ENCODE data around the gene TSPAN12.
"Not testable (repeated sequence)": the region's sequence is repeated elsewhere in the genome, so short reads cannot be mapped to it uniquely, and the experiment has no call there.

The TSPAN12 gene, protein sequence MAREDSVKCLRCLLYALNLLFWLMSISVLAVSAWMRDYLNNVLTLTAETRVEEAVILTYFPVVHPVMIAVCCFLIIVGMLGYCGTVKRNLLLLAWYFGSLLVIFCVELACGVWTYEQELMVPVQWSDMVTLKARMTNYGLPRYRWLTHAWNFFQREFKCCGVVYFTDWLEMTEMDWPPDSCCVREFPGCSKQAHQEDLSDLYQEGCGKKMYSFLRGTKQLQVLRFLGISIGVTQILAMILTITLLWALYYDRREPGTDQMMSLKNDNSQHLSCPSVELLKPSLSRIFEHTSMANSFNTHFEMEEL

DNA sequence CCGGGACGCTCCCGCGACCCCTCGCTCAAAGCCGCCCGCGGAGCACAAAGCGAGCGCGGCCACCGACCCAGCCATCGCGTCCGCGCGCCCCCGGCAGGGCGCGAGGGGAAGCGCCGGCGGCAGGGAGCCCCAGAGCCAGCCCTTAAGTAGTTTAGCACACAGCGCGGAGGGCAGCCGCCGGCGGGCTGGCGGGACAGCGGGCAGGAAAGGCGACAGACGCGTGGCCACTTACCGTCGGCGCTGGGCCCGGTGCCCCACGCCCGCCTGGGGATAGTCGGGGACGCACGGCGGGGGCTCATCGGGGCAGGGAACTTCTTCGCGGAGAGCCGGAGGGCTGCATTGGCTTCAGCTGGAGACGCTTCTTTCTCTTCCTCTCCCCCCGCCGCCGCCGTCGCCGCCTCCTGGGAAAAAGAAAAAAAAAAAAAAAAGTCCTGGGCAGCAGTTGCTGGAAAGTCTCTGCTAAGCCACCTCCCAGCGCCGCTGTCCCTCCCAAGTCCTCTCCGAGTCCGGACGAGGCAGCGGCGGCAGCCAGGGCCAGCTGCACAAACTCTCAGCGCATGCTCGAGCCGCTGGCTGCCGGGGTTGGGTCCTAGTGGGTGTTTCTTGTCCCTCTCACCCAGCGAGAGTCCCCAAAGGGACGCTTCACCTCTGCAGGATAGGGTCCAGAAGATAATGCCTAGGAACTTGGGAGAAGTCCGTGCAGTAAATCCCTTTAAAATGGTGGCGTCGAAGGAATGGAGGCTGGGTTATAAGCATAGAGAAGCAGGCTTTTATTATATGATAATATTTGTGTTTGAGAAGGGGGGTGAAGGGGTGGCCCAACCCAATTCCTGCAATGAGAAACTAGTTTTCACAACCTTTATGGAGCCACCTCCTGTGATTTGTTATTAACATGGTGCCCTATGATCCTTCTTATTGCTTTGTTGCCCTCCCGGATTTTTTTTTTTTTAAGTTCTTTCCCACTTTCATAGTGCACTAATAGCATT is at the start of gene TSPAN12:
TSPAN12 (minus strand) TSS at position 557 of the 986 bp plus-strand sequence. CDS start 1,381 bp downstream, outside the sequence.
- DNase-seq (ENCODE audit: low read depth) = no peak

DNA sequence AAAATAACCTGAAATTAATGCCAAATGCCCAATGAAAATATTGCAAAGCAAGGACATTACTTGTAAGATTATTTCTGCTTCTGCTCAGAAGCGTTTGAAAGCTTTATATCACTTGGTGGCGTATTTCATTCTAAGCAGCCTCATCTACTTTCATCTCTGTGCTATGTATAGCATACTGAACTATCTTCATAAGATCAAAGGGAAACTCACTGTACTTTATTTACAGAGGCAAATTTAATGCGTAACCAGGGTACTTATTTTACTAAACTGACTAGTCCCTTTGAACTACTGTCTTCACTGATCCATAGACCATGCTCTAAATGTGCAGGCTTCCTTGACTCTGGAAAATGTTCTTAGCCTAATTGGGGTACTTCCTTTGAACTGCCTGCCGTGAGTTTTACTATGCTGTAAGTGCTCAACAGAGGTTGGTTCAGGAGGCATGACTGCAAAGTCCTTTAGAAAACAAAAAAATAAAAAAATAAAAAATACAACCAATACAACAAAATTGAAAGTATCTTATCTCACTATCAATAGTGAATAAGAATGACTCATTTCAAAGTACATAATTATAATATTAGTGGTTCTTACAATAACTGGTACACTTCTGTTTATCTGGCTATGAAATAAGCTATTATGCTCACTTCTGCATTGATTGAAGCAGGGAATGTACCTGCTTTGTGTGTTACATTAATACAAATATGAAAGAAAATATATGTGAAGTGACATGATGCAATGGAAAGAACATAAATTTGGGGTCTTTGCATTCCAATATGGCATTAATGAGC is 41.0 kb upstream of the TSPAN12 start:
- no peak for DNase-seq (ENCODE audit: low read depth)

DNA sequence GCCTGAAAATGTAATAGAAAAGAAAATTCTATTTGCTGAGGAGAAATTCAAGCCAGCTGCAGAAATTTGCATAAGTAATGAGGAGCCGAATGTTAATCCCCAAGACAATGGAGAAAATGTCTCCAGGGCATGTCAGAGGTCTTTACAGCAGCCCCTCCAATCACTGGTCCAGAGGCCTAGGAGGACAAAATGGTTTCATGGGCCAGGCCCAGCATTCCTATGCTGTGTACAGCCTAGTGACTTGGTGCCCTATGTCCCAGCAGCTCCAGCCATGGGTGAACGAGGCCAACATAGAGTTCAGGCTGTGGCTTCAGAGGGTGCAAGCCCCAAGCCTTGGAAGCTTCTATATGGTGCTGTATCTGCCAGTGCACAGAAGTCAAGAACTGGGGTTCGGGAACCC is 37.3 kb upstream of the TSPAN12 start:
- not testable (repeated sequence) for DNase-seq (ENCODE audit: low read depth)

DNA sequence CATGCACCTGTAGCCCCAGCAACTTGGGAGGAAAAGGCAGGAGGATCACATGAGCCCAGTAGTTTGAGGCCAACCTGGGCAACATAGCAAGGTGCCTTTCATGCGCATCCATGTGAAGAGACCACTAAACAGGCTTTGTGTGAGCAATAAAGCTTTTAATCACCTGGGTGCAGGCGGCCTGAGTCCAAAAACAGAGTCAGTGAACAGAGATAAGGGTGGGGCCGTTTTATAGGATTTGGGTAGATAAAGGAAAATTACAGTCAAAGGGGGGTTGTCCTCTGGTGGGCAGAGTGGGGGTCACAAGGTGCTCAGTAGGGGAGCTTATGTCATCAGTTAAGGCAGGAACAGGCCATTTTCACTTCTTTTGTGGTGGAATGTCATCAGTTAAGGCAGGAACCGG is 27.7 kb upstream of the TSPAN12 start:
- DNase-seq (ENCODE audit: low read depth) = not testable (repeated sequence)

DNA sequence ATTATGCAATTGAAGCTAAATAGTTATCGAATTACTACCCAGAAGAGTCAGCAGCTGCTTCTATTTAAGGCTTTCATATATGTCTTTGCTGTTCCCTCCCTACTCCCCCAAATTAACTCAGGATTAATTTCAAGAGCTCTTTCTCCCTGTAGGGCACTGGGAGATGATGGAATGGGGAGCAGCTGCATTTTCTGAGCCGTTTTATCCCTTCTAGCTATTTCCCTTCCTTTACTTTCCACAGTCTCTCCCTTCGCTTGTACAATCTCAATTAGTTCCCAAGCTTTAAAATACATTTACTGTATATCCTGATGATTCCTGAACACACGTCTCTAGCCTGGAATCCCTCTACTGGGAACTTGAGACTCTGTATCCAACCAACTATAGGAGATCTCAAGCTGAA is 19.8 kb upstream of the TSPAN12 start:
- no peak for DNase-seq (ENCODE audit: low read depth)

DNA sequence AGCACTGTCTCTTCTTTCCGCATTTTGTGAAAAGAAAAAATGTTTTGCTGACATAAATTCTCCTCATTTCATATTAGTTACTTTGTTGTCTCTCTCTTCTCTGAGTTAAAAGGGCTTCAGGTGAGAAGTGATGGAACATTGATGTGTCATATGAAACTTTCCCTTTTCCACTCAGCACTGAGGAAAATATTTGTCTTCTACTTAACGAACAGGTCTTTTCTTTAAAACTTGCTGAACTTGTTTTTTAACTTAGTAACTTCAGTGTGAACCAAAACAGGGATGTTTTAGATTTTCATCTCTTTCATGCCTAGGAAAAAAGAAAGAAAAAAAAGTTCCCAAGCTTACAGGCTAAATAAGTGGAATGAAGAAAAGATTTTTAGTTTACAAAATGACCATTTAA is 19.0 kb upstream of the TSPAN12 start:
- DNase-seq (ENCODE audit: low read depth) = no peak

DNA sequence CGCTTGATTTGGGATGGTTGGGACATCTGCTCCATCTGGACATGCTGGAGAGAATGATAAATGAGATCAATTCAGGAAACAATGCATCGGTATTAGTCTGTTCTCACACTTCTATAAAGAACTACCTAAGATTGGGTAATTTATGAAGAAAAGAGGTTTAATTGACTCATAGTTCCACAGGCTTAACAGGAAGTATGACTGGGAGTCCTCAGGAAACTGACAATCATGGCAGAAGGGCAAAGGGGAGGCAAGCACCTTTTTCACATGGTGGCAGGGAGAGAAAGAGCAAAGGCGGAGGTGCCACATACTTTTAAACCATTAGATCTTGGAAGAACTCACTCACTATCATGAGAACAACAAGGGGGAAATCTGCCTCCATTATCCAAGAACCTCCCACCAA is 16.8 kb upstream of the TSPAN12 start:
- no peak for DNase-seq (ENCODE audit: low read depth)

DNA sequence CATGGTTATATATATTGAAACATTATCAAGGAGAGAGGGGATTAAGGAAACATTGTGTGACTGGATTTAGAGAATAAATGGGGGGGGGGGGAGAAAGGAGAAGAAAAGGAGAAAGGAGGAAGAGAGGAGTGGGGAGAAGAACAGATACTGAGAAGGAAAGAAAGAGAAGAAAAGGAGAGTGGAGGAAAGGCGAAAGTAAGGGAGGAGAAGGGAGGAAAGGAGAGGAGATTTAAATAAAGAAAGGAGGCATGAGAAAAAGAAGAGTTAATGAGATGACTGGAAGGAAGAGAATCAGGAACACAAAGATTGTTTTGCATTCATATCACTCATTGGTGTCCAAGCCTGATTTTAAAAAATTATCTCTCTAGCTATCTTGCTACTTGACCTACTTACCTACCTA is 16.1 kb upstream of the TSPAN12 start:
- no peak for DNase-seq (ENCODE audit: low read depth)

DNA sequence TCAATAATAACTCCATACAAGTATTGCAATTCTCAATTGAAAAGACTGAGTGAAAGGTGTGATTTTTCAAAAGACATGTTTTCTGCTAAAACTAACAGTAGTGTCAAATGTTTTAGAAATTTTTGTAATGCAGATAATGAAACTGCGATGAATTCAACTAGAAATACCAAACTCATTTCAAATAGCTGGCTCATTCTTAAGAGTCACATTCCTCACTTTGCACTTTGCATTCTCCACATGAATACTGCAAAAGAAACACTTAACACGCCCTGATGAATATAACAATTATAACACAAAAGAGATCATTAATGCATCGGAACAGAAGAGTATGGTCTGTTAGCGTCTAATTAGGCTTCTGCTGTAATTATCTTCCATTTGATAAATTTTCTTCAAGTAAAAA is 15.5 kb upstream of the TSPAN12 start:
- no peak for DNase-seq (ENCODE audit: low read depth)

DNA sequence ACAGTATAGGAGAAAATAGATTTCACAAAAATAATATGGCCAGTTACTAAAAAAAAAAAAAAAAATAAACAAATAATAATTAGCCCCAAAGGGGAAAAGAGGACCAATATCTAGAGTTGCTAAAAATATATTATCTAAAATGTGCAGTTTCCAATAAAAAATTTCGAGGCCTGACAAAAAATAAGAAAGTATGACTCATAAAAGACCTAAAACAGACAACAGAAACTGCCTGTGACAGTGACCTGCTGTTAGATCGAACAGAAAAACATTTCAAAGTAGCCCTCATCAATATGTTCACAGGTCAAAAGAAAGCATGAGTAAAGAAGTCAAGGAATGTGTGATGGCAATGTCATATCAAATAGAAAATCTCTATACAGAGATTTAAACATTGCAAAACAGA is 11.8 kb upstream of the TSPAN12 start:
- DNase-seq (ENCODE audit: low read depth) = no peak

DNA sequence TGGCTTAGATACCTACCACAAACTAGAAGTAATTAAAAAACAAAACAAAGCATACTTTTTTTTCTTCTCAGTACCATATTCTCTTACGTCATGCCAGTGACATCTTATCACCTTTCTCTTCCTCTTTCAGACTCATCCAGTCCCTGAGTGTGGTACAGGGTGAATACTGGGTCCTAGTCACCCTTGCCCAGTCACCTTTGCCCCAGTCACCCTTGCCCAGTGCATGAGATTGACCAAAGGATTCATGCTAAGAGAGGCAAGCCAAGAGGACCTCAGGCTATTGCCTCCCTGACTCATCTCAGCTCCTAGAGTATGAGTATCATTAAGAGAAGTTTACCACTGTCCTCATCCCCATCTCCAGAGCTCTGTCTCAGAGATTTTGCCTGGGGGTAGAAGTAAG is 10.0 kb upstream of the TSPAN12 start:
- DNase-seq (ENCODE audit: low read depth) = no peak

DNA sequence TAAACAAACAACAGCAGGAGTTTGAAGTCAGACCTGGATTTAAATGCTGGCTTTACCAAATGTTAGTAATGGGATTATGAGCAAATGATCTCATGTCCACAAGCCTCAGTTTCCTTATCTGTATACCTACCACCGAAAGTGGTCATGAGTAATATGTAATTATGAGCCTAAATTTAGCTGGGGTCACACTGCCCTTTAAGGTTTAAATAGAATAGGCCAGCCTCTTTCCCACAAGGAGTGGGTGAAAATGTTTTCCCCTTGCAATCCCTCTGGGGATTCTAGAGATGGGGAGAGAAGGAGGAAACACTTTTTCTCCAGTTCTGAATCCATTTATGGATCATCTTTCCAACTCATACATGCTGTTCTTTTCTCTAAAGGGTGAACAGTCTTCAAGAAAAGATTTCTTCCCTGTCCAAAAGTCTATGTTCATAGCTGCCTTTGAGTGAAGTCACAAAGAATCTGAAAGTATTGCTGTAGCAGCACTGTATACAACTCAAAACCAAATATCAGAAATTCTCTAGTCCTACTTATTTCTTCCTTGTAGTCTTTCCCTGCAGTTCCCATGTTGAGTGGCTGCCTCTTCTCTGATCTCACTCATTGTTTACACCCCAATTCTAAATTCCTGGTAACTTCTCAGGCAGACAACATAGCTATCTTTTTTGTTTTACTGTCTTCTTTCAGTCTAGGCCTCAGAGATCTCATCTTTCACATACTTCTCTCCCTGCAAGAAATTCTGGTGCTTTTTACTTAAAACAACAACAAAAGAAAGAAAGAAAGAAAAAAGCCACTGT is 7.4 kb upstream of the TSPAN12 start:
- DNase-seq (ENCODE audit: low read depth) = no peak

DNA sequence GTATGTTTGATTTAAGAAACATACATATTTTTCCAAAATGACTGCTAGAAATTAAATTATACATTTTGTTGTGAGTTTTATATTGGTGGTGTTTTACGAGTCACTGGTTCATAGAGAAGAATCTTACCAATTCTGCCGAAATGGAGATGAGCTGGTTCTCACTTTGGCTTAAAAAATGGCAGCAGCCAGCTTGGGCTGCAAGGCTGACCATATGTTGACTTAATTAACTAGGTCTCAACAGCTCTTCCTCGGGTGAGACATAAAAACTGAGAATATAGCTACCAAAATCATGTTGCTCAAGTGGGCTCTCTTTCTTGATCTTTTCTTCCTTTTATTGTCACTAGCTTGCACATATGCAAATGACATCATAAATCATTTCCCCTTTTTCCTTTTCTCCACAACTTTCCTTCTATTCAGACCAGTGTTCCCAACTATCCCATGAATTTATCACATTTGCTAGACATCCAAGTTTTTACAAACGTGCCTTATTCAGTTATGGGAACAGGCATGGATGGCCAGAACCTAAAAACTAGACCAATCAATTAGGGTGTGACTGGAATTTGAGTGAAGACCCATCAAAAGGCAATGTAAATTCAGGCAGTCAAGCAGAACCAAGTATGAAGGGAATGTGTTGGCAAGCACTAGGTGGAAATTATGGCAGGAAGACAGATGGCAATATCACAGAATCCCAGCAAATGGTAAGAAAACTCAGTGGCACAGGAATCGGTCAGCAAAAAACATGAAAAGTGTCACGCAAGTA is 6.4 kb upstream of the TSPAN12 start:
- no peak for DNase-seq (ENCODE audit: low read depth)

DNA sequence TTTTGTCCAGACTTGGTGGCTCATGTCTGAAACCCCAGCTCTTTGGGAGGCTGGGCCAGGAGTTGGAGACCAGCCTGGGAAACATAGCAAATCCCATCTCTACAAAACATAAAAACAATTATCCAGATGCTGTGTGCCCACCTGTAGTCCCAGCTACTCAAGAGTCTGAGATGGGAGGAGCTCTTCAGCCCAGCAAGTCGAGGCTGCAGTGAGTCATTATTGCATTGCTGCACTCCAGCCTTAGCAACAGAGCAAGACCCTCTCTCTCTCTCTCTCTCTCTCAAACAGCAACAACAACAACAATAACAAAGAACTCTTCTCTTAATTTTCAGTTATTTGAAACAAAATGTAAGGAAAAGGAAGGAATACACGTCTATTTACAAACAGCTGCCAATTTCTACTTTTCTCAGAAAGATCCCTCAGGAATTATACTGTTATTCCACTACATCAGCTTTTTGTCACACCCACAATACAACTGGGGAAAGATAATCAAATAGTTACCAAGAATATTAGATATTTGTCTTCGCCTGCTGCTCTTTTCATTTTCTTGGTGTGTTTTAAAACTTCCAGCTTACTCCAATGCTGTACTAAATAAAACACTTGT is 5.1 kb upstream of the TSPAN12 start:
- no peak for DNase-seq (ENCODE audit: low read depth)

DNA sequence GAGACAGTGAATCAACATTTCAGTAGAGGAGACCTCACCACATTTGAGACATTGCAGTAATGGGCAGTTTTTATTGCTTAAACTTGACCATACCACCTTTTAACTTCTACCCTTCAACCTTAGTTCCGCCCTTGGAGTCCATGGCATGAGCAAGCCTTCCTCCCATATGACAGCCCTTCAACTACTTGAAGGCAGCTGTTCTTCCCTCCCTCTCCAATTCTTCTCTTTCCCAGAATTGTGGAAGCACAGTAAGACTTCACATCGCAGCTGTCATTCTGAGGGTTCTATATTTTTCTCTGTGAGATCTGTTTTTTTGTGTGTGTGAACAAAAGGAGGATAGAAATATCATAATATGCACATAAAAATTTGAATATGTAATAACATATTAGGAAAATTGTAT is 2.2 kb upstream of the TSPAN12 start:
- no peak for DNase-seq (ENCODE audit: low read depth)

DNA sequence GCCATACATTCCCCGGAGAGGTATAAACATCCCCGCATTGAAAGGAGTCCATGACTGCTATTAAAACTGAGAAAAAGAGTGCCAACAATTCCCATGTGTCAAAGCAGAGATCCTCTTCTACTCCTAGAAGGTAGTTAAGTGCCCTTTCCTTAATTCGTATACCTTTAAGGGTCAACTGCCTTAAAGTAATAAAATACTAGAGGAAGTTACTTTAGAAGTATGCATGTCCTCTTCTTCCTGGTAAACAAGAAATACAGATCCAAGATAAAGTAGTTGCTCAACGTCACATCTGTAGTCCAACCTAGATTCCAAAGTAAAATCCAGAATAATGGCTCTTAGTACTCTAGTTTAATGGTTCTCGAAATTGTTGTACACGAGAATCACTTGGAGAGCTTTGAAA is 1.5 kb upstream of the TSPAN12 start:
- DNase-seq (ENCODE audit: low read depth) = no peak

DNA sequence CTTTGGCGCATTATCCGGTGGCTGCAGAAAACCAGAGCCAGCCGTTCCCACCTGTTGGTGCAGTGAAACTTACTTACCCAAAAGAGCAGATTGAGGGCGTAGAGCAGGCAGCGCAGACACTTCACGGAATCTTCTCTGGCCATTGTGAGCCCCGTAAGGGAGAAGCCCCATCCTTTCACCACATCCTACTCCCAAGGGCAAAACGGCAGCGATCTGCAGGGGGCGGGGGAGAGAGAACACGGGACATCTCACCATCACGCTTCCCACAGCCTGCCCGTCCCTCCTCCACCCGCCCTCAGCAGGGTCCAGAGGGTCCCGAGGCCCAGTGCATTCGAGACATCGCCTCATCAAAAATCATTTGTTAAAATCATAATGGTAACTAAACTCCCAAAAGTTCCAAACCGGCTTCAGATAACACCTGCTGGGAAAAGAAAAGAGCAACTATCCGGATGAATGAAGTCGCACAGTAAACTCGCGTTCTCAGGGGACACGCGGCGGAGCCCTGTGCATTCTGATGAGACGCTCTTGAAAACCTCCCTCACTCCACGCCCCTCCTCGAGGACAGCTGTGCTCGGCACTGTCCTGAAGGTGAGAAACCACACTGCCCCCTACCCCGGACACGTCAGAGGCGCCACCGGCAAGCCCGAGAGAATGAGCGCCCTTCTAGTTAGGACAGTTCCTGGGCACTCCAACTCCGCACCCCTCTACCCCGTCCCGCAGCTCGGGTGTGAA is 1.2 kb downstream of the TSPAN12 start:
- no peak for DNase-seq (ENCODE audit: low read depth)

DNA sequence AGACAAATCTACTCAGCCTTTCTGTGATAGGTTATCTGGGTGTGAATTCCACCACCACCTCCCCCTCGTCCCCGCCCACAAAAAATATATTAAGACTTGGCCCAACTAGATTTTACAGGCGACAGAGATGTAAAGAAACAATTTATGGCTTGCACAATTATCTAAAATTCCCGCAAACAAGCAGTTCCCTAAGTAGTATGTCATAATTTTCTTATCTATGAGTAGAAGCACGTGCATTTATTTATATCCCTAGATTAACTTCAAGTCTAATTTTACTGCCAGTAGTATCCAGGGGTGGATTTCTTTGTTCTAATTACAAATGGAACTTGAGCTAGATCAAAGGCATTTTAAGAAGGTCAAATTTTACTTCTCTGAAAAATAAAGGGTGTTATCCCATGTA is 1.7 kb downstream of the TSPAN12 start:
- DNase-seq (ENCODE audit: low read depth) = no peak

DNA sequence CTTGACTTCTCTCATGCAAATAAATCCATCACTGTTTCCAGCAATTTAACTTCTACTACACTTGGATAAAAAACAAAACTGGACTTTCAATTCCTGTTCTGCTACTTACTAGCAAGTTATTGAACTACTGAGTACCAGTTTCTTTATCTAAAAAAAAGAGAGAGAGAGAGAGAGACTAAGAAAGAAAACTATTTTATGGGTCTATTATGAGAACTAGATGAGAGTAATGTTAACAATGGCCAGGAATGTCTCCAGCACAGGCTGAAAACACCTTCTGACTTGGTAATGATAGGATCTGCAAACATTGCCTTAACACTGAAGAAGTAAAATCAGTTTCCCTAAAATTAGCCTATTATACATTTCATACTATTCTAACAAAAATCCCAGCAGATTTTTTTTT is 5.2 kb downstream of the TSPAN12 start:
- no peak for DNase-seq (ENCODE audit: low read depth)

DNA sequence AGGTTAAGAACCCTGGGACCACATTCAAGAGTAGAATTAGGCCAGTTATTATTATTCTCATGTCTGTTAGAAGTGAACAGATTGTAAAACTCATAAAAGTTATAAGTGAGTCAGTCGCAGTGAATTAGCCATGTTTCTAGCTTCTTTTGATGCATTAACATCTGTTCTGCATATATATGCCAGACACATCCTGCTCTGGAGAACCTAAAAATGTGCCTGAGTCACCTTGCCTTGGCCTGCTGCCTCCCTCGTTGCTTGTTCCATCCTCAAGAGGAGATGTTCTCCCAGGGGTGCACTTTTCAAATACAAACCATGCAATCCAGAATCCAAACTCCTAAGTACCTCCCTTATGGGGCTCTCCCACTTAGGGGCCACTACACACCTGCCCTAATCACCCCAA is 14.8 kb downstream of the TSPAN12 start:
- no peak for DNase-seq (ENCODE audit: low read depth)

All from GM04503 (cell line).